Measurements from ENCODE around the gene USP5. TPM values are rescaled to one million over a fixed set of nuclear protein-coding genes. Genes with fewer than 3 reads are reported as not detected.

Gene USP5
- polyA plus RNA-seq, 1 donor: 49.7 TPM

Other genes starting within 250 kb of the USP5 start
- gene CHD4, start 244.8 kb upstream of the USP5 start, polyA plus RNA-seq: 132 TPM
- gene LPAR5, start 216.2 kb upstream of the USP5 start, polyA plus RNA-seq: 21.4 TPM
- 4.0 TPM for gene ACRBP, start 204.7 kb upstream of the USP5 start, polyA plus RNA-seq
- gene ING4, start 189.0 kb upstream of the USP5 start, polyA plus RNA-seq: 61.1 TPM
- gene ZNF384, start 162.8 kb upstream of the USP5 start, polyA plus RNA-seq: 86.3 TPM
- 5.4 TPM for gene PIANP, start 151.3 kb upstream of the USP5 start, polyA plus RNA-seq
- 42.2 TPM for gene COPS7A, start 128.1 kb upstream of the USP5 start, polyA plus RNA-seq
- gene MLF2, start 99.0 kb upstream of the USP5 start, polyA plus RNA-seq: 174 TPM
- gene PTMS, start 85.8 kb upstream of the USP5 start, polyA plus RNA-seq: 242 TPM
- gene LAG3, start 79.6 kb upstream of the USP5 start, polyA plus RNA-seq: 2.1 TPM
- gene CD4, start 62.6 kb upstream of the USP5 start, polyA plus RNA-seq: 17.4 TPM
- gene GPR162, start 30.3 kb upstream of the USP5 start, polyA plus RNA-seq: 7.9 TPM
- 15.6 TPM for gene P3H3, start 23.7 kb upstream of the USP5 start, polyA plus RNA-seq
- gene GNB3, start 11.2 kb upstream of the USP5 start, polyA plus RNA-seq: 5.9 TPM
- 29.1 TPM for gene CDCA3, start 864 bp upstream of the USP5 start, polyA plus RNA-seq
- 564 TPM for gene TPI1, start 15.4 kb downstream of the USP5 start, polyA plus RNA-seq
- gene SPSB2, start 21.2 kb downstream of the USP5 start, polyA plus RNA-seq: 15.3 TPM
- gene LRRC23, start 52.7 kb downstream of the USP5 start, polyA plus RNA-seq: 8.2 TPM
- gene ENO2, start 62.4 kb downstream of the USP5 start, polyA plus RNA-seq: 18.6 TPM
- 66.6 TPM for gene ATN1, start 75.8 kb downstream of the USP5 start, polyA plus RNA-seq
- not detected for gene RNU7-1, start 91.7 kb downstream of the USP5 start, polyA plus RNA-seq
- 141 TPM for gene C12orf57, start 91.9 kb downstream of the USP5 start, polyA plus RNA-seq
- gene PTPN6, start 99.2 kb downstream of the USP5 start, polyA plus RNA-seq: 34.6 TPM
- 225 TPM for gene PHB2, start 118.5 kb downstream of the USP5 start, polyA plus RNA-seq
- 38.8 TPM for gene EMG1, start 118.8 kb downstream of the USP5 start, polyA plus RNA-seq
- 81.6 TPM for gene LPCAT3, start 166.3 kb downstream of the USP5 start, polyA plus RNA-seq
- gene C1S, start 208.6 kb downstream of the USP5 start, polyA plus RNA-seq: 80.5 TPM
- 56.5 TPM for gene C1R, start 240.3 kb downstream of the USP5 start, polyA plus RNA-seq